SK-N-SH treated with all-trans-retinoic acid at 6 μM for 48 hours (cell line): Measurements from ENCODE around the gene SAMMSON.

ENCODE experiments used
- ARNTL ChIP-seq: fragments of 450-650 bp; formaldehyde crosslinking; IDR thresholded peaks from 2 replicates; pipeline ENCODE4 v1.5.0; 2020; ENCODE audit warnings: low read depth, mild to moderate bottlenecking, moderate library complexity, borderline replicate concordance
- OSR1 ChIP-seq: fragments of 250-450 bp; sonication (Bioruptor Pico); IDR thresholded peaks from 2 replicates; pipeline ENCODE4 v1.8.0; 2022; ENCODE audit warnings: moderate library complexity, mild to moderate bottlenecking, inconsistent platforms
- PATZ1 ChIP-seq: fragments of 250-450 bp; sonication (Bioruptor Pico); IDR thresholded peaks from 2 replicates; pipeline ENCODE4 v1.8.0; 2020; ENCODE audit warnings: mild to moderate bottlenecking, moderate library complexity, borderline replicate concordance
- PPARA ChIP-seq: fragments of 250-450 bp; sonication (Bioruptor Pico); IDR thresholded peaks from 2 replicates; pipeline ENCODE4 v1.5.0; 2020; ENCODE audit warnings: mild to moderate bottlenecking, borderline replicate concordance
- RARB ChIP-seq: fragments of 250-450 bp; sonication (Bioruptor Pico); IDR thresholded peaks from 2 replicates; pipeline ENCODE4 v1.8.0; 2021; ENCODE audit warnings: mild to moderate bottlenecking, moderate library complexity
- ZFP3 ChIP-seq: fragments of 250-450 bp; sonication (Bioruptor Pico); IDR thresholded peaks from 2 replicates; pipeline ENCODE4 v1.5.0; 2020; ENCODE audit warnings: mild to moderate bottlenecking, moderate library complexity
- ZFP30 ChIP-seq: fragments of 450-650 bp; formaldehyde crosslinking; IDR thresholded peaks from 2 replicates; pipeline ENCODE4 v1.5.0; 2022; ENCODE audit warnings: mild to moderate bottlenecking, moderate library complexity
- ZNF8 ChIP-seq: fragments of 450-650 bp; formaldehyde crosslinking; IDR thresholded peaks from 2 replicates; pipeline ENCODE4 v1.5.0; 2020; ENCODE audit warnings: mild to moderate bottlenecking, moderate library complexity

- TF ChIP-seq ZFP30 (CRISPR knock-in tag) (no peak), OSR1 (CRISPR knock-in tag) (no peak), ARNTL (no peak), ZFP3 (CRISPR knock-in tag) (no peak), PPARA (no peak), RARB (no peak), ZNF8 (CRISPR knock-in tag) (no peak), PATZ1 (CRISPR knock-in tag) (no peak)
Measured at GRCh38 chr3:70053293-70053692, 53.8 kb downstream of the SAMMSON start.
